ENCODE measurements around the gene SLC2A5. TPM values are rescaled to one million over a fixed set of nuclear protein-coding genes. Genes with fewer than 3 reads are reported as not detected.

The SLC2A5 gene
- total RNA-seq, 1 donor from 2014 or later = 8.1 TPM

DNA sequence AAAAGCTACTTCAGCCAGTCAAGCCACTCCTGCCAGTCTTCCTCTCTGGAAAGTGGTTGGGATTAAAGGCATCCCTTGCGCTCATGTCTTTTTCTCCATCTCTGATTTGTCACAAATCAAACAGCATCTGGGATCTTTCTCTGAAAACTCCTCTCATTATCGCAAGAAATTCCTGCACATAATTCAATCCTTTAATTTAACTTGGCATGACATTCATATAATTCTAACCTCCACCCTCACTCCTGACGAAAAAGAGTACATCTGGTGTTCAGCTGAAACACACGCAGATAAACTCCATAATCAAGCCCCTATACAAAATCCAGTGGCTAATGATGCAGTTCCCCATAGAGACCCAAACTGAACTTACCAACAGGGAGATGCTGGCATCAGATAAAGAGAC lies 19.4 kb upstream of the SLC2A5 start:
- intact Hi-C loops (cut with DNase I) = no loop called here

DNA sequence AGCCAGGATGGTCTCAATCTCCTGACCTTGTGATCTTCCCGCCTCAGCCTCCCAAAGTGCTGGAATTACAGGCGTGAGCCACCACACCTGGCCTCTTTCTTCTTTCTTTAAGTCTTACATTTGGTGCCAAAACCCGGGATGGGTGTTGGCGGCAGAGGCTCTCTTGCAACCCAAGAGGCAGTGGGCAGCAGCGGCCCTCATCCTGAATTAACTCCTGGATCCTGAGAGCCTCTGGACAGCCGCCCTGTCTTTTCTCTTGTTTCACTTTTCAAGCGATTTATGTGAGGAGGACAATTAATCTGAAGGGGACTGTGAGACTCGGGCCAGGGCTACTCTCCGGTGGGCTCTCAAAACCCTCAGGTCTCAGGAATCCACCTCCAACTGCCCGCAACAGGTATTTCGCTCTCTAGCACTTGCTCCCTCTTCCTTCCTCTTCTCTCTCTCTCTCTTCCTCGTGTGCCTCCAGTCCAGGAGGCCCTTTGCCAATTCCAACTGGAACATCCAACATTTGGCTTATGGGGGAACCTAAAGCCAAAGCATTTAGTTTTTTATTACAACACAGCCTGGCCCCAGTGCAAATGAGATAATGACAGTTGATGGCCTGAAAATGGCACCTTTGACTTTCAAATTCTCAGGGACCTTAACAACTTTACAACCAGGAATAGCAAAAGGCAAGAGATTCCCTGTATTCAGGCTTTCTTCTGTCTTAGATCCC lies 18.1 kb upstream of the SLC2A5 start:
- Histone ChIP-seq H3K27me3 (no peaks in the 10 kb centered on the region), H3K4me3 (no peak overlapping the region), H3K36me3 (no peaks in the 10 kb centered on the region), H3K4me1 (peaks cover 32% of the 10 kb centered on the region), H3K9me3 (no peaks in the 10 kb centered on the region), H3K27ac (no peak overlapping the region)
- DNase-seq (ENCODE audit: extremely low spot score in 2 of 2) = no peak
- intact Hi-C loops (cut with DNase I) = no loop called here
- TF ChIP-seq POLR2AphosphoS5 (IDR thresholded peaks at IDR 0.05; ENCODE audit: insufficient read depth in 1 of 2, low read depth in 1 of 2) (no peak), POLR2A (IDR thresholded peaks at IDR 0.05) (no peak)
- TF ChIP-seq, protein P1, sequence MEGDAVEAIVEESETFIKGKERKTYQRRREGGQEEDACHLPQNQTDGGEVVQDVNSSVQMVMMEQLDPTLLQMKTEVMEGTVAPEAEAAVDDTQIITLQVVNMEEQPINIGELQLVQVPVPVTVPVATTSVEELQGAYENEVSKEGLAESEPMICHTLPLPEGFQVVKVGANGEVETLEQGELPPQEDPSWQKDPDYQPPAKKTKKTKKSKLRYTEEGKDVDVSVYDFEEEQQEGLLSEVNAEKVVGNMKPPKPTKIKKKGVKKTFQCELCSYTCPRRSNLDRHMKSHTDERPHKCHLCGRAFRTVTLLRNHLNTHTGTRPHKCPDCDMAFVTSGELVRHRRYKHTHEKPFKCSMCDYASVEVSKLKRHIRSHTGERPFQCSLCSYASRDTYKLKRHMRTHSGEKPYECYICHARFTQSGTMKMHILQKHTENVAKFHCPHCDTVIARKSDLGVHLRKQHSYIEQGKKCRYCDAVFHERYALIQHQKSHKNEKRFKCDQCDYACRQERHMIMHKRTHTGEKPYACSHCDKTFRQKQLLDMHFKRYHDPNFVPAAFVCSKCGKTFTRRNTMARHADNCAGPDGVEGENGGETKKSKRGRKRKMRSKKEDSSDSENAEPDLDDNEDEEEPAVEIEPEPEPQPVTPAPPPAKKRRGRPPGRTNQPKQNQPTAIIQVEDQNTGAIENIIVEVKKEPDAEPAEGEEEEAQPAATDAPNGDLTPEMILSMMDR (IDR thresholded peaks at IDR 0.05) = no peak

More for the DNA sequence above, 19.4 kb upstream of the SLC2A5 start:
- H3K4me3 ChIP-seq = no peak overlapping the region
- TF ChIP-seq, protein P1 (IDR thresholded peaks at IDR 0.05) = no peak
- no peak overlapping the region for H3K27ac ChIP-seq
- no peaks in the 10 kb centered on the region for H3K9me3 ChIP-seq
- DNase-seq (ENCODE audit: extremely low spot score in 2 of 2) = no peak
- peaks cover 25% of the 10 kb centered on the region for H3K4me1 ChIP-seq
- no peaks in the 10 kb centered on the region for H3K36me3 ChIP-seq
- H3K27me3 ChIP-seq = no peaks in the 10 kb centered on the region

DNA sequence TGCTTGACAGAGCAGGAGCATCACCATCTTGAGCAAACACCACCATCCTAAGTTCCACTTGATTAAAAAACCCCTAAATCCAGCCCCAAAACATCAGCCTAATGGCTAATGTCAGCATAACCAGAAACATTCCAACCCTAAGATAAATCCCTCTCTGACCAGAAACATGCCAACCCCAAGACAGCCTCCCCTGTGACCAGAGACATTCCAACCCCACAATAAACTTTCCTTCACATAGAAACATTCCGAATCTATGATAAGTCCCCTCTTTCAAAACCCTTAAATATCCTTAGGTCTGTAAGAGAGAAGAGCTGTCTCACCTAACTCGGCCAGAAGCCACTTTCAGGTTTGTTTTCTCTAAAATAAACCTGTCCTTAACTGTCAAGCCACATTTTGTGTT lies 17.4 kb upstream of the SLC2A5 start:
- no peak for DNase-seq (ENCODE audit: extremely low spot score in 2 of 2)
- Histone ChIP-seq H3K36me3 (no peaks in the 10 kb centered on the region), H3K4me3 (no peak overlapping the region), H3K27me3 (no peaks in the 10 kb centered on the region), H3K4me1 (peaks cover 38% of the 10 kb centered on the region), H3K27ac (no peak overlapping the region), H3K9me3 (no peaks in the 10 kb centered on the region)
- intact Hi-C loops (cut with DNase I) = no loop called here
- no peak for TF ChIP-seq POLR2A (IDR thresholded peaks at IDR 0.05)

DNA sequence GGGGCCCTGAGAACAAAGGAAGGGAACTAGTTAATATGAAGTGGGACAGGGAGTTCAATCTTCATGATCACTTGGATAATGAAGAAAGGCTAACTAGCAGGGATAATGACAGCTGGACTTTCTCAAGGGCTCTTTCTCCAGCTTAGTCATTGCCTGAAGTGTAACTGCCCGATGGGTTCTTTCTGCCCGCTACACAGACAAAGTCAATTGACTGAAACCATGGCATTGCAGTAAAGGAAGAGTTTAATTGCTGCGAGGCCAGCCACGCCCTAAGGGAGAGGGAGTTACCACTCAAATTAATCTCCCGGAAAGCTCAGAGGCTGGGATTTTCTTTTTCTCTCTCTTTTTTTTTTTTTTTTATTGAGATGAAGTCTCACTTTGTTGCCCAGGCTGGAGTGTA lies 16.6 kb upstream of the SLC2A5 start:
- TF ChIP-seq, protein P1 (IDR thresholded peaks at IDR 0.05) = no peak
- peak in 1 of 2 donors; percentile 16 for TF ChIP-seq POLR2AphosphoS5 (IDR thresholded peaks at IDR 0.05; ENCODE audit: insufficient read depth in 1 of 2, low read depth in 1 of 2)
- H3K27me3 ChIP-seq = no peaks in the 10 kb centered on the region
- H3K27ac ChIP-seq = peak overlapping the region; percentile 73
- no peak for DNase-seq (ENCODE audit: extremely low spot score in 2 of 2)
- intact Hi-C loops (cut with DNase I) = no loop called here
- no peak overlapping the region for H3K4me3 ChIP-seq
- H3K9me3 ChIP-seq = no peaks in the 10 kb centered on the region
- H3K4me1 ChIP-seq = peaks cover 38% of the 10 kb centered on the region
- H3K36me3 ChIP-seq = no peaks in the 10 kb centered on the region

DNA sequence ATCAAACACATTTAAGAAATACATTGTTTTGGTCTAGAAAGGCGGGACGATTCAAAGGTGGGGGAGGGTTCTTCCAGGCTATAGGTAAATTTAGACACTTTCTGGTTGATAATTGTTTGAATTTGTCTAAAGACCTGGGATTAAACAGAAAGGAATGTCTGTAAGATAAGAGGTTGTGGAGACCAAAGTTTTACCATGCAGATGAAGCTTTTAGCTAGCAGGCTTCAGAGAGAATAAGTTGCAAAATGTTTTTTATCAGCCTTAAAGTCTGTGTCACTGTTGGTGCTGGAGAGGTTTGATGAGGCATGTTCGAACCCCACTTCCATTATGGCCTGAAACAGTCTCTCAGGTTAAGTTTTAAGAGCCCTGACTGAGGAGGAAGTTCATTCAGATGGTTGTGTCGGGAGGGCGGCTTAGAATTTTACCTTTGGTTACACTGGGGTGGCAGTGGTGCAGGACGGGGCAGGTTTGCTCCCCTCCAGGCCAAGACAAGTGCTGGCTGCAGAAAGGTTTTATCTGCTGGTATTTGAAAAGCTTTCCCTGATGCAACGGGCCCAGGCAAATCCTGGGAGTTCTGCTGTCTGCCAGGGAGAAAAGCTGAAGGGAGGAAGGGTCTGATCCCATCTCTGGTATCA lies 16.0 kb upstream of the SLC2A5 start:
- intact Hi-C loops (cut with DNase I) = no loop called here
- H3K4me3 ChIP-seq = no peak overlapping the region
- H3K27me3 ChIP-seq = no peaks in the 10 kb centered on the region
- H3K4me1 ChIP-seq = peaks cover 41% of the 10 kb centered on the region
- TF ChIP-seq, protein P1 (IDR thresholded peaks at IDR 0.05) = no peak
- TF ChIP-seq POLR2AphosphoS5 (IDR thresholded peaks at IDR 0.05; ENCODE audit: insufficient read depth in 1 of 2, low read depth in 1 of 2) = no peak
- no peak for TF ChIP-seq POLR2A (IDR thresholded peaks at IDR 0.05)
- DNase-seq (ENCODE audit: extremely low spot score in 2 of 2) = no peak
- no peaks in the 10 kb centered on the region for H3K9me3 ChIP-seq
- no peaks in the 10 kb centered on the region for H3K36me3 ChIP-seq
- peak overlapping the region; percentile 73 for H3K27ac ChIP-seq
